GM19455 (cell line): ENCODE measurements around the gene PITPNC1.
"Not testable (repeated sequence)": the region's sequence is repeated elsewhere in the genome, so short reads cannot be mapped to it uniquely, and the experiment has no call there.

Experiments
- ATAC-seq: cut with Tn5 transposase; IDR thresholded peaks from one replicate; pipeline ENCODE4 v1.9.1; 2021; ENCODE audit not compliant: unreplicated experiment

The PITPNC1 gene

GRCh38 chr17:67458203-67458602 lies 81.1 kb downstream of the PITPNC1 start:
- ATAC-seq: no peak

GRCh38 chr17:67459985-67460384 lies 82.9 kb downstream of the PITPNC1 start:
- no peak for ATAC-seq

- no peak for ATAC-seq
Observed at GRCh38 chr17:67461228-67461780, 84.2 kb downstream of the PITPNC1 start.

GRCh38 chr17:67461876-67462275 lies 84.8 kb downstream of the PITPNC1 start:
- ATAC-seq: no peak

- no peak for ATAC-seq
Observed at GRCh38 chr17:67466251-67466796, 89.2 kb downstream of the PITPNC1 start.

GRCh38 chr17:67467500-67468455 lies 90.7 kb downstream of the PITPNC1 start:
- no peak for ATAC-seq

GRCh38 chr17:67469208-67469980 lies 92.3 kb downstream of the PITPNC1 start:
- no peak for ATAC-seq

GRCh38 chr17:67470163-67470562 lies 93.1 kb downstream of the PITPNC1 start:
- ATAC-seq: no peak

- no peak for ATAC-seq
Observed at GRCh38 chr17:67471118-67471517, 94.0 kb downstream of the PITPNC1 start.

- not testable (repeated sequence) for ATAC-seq
Observed at GRCh38 chr17:67472606-67473005, 95.5 kb downstream of the PITPNC1 start.

GRCh38 chr17:67474081-67474661 lies 97.1 kb downstream of the PITPNC1 start:
- ATAC-seq: no peak

- no peak for ATAC-seq
Observed at GRCh38 chr17:67475161-67475937, 98.3 kb downstream of the PITPNC1 start.

- ATAC-seq: no peak
Observed at GRCh38 chr17:67476787-67477335, 99.8 kb downstream of the PITPNC1 start.

- no peak for ATAC-seq
Observed at GRCh38 chr17:67477687-67478086, 100.6 kb downstream of the PITPNC1 start.

GRCh38 chr17:67478401-67479041 lies 101.4 kb downstream of the PITPNC1 start:
- ATAC-seq: no peak

GRCh38 chr17:67479148-67479547 lies 102.1 kb downstream of the PITPNC1 start:
- no peak for ATAC-seq

GRCh38 chr17:67480959-67481358 lies 103.9 kb downstream of the PITPNC1 start:
- ATAC-seq: not testable (repeated sequence)

GRCh38 chr17:67481808-67482207 lies 104.7 kb downstream of the PITPNC1 start:
- no peak for ATAC-seq

GRCh38 chr17:67482764-67483163 lies 105.7 kb downstream of the PITPNC1 start:
- no peak for ATAC-seq
